Inflammatory macrophage treated with lipopolysaccharide for 1 hour (primary cell): Measurements from ENCODE around the gene IVL.

Experiments
- DNase-seq, 2 donors: peaks; one replicate each; pipeline ENCODE4 v3.0.0-alpha.2; 2020 to 2022

Gene IVL

GRCh38 chr1:152907686-152908601 is at the start of gene IVL:
TSS of gene IVL (plus strand) at chr1:152908546. CDS start at chr1:152909798, 1,252 bp downstream.
- DNase-seq, result no peak

- DNase-seq, result no peak
These were observed 48.6 kb upstream of the IVL start, which contains the start of gene LCE7A for GRCh38 chr1:152859696-152860095. TSS of gene LCE7A (plus strand) at chr1:152859996. CDS start at chr1:152860698, 702 bp downstream.

- no peak for DNase-seq
These were observed 48.2 kb upstream of the IVL start for GRCh38 chr1:152860129-152860528.

- no peak for DNase-seq
These were observed 47.0 kb upstream of the IVL start for GRCh38 chr1:152861374-152861773.

- no peak for DNase-seq
These were observed 43.9 kb upstream of the IVL start for GRCh38 chr1:152864443-152864842.

- DNase-seq, result peak; percentile 1 to 2
These were observed 42.0 kb upstream of the IVL start for GRCh38 chr1:152866321-152866720.

GRCh38 chr1:152869808-152870419 is 38.4 kb upstream of the IVL start:
- peak; percentile 40 to 73 for DNase-seq

- DNase-seq, result peak in 1 of 2 donors; percentile 23
These were observed 37.3 kb upstream of the IVL start for GRCh38 chr1:152870831-152871730.

- no peak for DNase-seq
These were observed 36.6 kb upstream of the IVL start for GRCh38 chr1:152871731-152872126.

- no peak for DNase-seq
These were observed 34.9 kb upstream of the IVL start for GRCh38 chr1:152873495-152873894.

- no peak for DNase-seq
These were observed 31.5 kb upstream of the IVL start for GRCh38 chr1:152876827-152877226.

- DNase-seq, result peak in 1 of 2 donors; percentile 46
These were observed 30.3 kb upstream of the IVL start, which contains the start of gene SMCP for GRCh38 chr1:152878042-152878441. TSS of gene SMCP (plus strand) at chr1:152878322. CDS start at chr1:152884423, 6,101 bp downstream.

- no peak for DNase-seq
These were observed 28.7 kb upstream of the IVL start for GRCh38 chr1:152879559-152880198.

GRCh38 chr1:152880316-152880715 is 28.0 kb upstream of the IVL start:
- DNase-seq, result no peak

GRCh38 chr1:152880907-152881306 is 27.4 kb upstream of the IVL start:
- DNase-seq, result no peak

- no peak for DNase-seq
These were observed 24.3 kb upstream of the IVL start for GRCh38 chr1:152884085-152884484.

- DNase-seq, result no peak
These were observed 23.8 kb upstream of the IVL start for GRCh38 chr1:152884506-152884905.

- DNase-seq, result no peak
These were observed 23.3 kb upstream of the IVL start for GRCh38 chr1:152884966-152885624.

- no peak for DNase-seq
These were observed 22.3 kb upstream of the IVL start for GRCh38 chr1:152886085-152886484.

- DNase-seq, result no peak
These were observed 21.5 kb upstream of the IVL start for GRCh38 chr1:152886758-152887409.

- no peak for DNase-seq
These were observed 20.2 kb upstream of the IVL start for GRCh38 chr1:152888126-152888525.
